ENCODE measurements around the gene C1QB.

DNA sequence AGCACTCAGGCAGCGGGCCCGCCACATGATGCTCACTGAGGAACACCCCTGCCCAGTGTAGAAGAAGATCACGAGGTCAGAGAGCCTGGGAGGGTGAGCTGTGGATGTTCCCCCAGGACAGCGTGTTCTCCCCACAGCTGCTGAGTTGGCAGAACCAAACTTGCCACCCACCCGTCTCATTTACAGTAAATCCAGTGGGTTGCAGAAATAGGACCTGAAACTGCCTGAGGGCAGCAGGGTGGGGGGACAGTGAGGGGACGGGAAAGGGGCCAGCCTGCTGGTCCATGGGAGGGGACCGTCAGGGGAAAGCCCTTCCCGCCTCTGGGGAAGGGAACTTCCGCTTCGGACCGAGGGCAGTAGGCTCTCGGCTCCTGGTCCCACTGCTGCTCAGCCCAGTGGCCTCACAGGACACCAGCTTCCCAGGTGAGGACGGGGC, at the start of gene C1QB:
- no peak for TF ChIP-seq EZH2 (IDR thresholded peaks at IDR 0.05; ENCODE audit: borderline replicate concordance, low read length)
- TF ChIP-seq, protein P1, sequence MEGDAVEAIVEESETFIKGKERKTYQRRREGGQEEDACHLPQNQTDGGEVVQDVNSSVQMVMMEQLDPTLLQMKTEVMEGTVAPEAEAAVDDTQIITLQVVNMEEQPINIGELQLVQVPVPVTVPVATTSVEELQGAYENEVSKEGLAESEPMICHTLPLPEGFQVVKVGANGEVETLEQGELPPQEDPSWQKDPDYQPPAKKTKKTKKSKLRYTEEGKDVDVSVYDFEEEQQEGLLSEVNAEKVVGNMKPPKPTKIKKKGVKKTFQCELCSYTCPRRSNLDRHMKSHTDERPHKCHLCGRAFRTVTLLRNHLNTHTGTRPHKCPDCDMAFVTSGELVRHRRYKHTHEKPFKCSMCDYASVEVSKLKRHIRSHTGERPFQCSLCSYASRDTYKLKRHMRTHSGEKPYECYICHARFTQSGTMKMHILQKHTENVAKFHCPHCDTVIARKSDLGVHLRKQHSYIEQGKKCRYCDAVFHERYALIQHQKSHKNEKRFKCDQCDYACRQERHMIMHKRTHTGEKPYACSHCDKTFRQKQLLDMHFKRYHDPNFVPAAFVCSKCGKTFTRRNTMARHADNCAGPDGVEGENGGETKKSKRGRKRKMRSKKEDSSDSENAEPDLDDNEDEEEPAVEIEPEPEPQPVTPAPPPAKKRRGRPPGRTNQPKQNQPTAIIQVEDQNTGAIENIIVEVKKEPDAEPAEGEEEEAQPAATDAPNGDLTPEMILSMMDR (conservative IDR thresholded peaks at IDR 0.05 in 1 of 2, IDR thresholded peaks at IDR 0.05 in 1 of 2; ENCODE audit: extremely low read depth in 1 of 2, insufficient read depth in 1 of 2, low read depth in 1 of 2, low read length in 2 of 2), result no peak
